Measurements from ENCODE around the gene CD248. TPM values are rescaled to one million over a fixed set of nuclear protein-coding genes. Genes with fewer than 3 reads are reported as not detected.
A peak's percentile ranks its signal among the peaks of the same experiment; 100 is the strongest.
"Not testable (repeated sequence)": the region's sequence is repeated elsewhere in the genome, so short reads cannot be mapped to it uniquely, and the experiment has no call there.

Gene CD248
- total RNA-seq, 1 donor from 2014 or later, result 12.3 TPM

- no peak for TF ChIP-seq CTCF (IDR thresholded peaks at IDR 0.05; ENCODE audit: borderline replicate concordance)
- H3K4me3 ChIP-seq, result no peak overlapping the region
- H3K27ac ChIP-seq (replicated peaks), result peak overlapping the region; percentile 12
- intact Hi-C loops (cut with micrococcal nuclease), result no loop called here
- H3K27me3 ChIP-seq (ENCODE audit: low read depth), result no peaks in the 10 kb centered on the region
- no peaks in the 10 kb centered on the region for H3K9me3 ChIP-seq (replicated peaks)
- H3K4me1 ChIP-seq, result peaks cover 9% of the 10 kb centered on the region
- DNase-seq, result no peak
- peaks cover 8% of the 10 kb centered on the region for H3K36me3 ChIP-seq
Observed at GRCh38 chr11:66363187-66363601, 46.4 kb upstream of the CD248 start.

- Histone ChIP-seq H3K4me3 (no peak overlapping the region), H3K4me1 (peaks cover 9% of the 10 kb centered on the region), H3K27me3 (ENCODE audit: low read depth) (no peaks in the 10 kb centered on the region), H3K9me3 (replicated peaks) (no peaks in the 10 kb centered on the region), H3K36me3 (peaks cover 4% of the 10 kb centered on the region), H3K27ac (replicated peaks) (peak overlapping the region; percentile 12)
- intact Hi-C loops (cut with micrococcal nuclease), result no loop called here
- DNase-seq, result no peak
- no peak for TF ChIP-seq CTCF (IDR thresholded peaks at IDR 0.05; ENCODE audit: borderline replicate concordance)
Observed at GRCh38 chr11:66362481-66363147, 45.8 kb upstream of the CD248 start.

GRCh38 chr11:66361502-66361941 lies 44.7 kb upstream of the CD248 start:
- Histone ChIP-seq H3K27ac (replicated peaks) (no peak overlapping the region), H3K9me3 (replicated peaks) (no peaks in the 10 kb centered on the region), H3K4me1 (peaks cover 9% of the 10 kb centered on the region), H3K36me3 (no peaks in the 10 kb centered on the region), H3K27me3 (ENCODE audit: low read depth) (no peaks in the 10 kb centered on the region), H3K4me3 (no peak overlapping the region)
- DNase-seq, result no peak
- TF ChIP-seq CTCF (IDR thresholded peaks at IDR 0.05; ENCODE audit: borderline replicate concordance), result no peak
- intact Hi-C loops (cut with micrococcal nuclease), result no loop called here

GRCh38 chr11:66360406-66361073 lies 43.7 kb upstream of the CD248 start:
- Histone ChIP-seq H3K36me3 (no peaks in the 10 kb centered on the region), H3K9me3 (replicated peaks) (no peaks in the 10 kb centered on the region), H3K4me3 (no peak overlapping the region), H3K27me3 (ENCODE audit: low read depth) (no peaks in the 10 kb centered on the region), H3K4me1 (peaks cover 9% of the 10 kb centered on the region), H3K27ac (replicated peaks) (no peak overlapping the region)
- intact Hi-C loops (cut with micrococcal nuclease), result no loop called here
- no peak for TF ChIP-seq CTCF (IDR thresholded peaks at IDR 0.05; ENCODE audit: borderline replicate concordance)
- no peak for DNase-seq

- intact Hi-C loops (cut with micrococcal nuclease), result no loop called here
- no peak for TF ChIP-seq CTCF (IDR thresholded peaks at IDR 0.05; ENCODE audit: borderline replicate concordance)
- Histone ChIP-seq H3K27ac (replicated peaks) (no peak overlapping the region), H3K4me1 (peaks cover 9% of the 10 kb centered on the region), H3K36me3 (no peaks in the 10 kb centered on the region), H3K4me3 (no peak overlapping the region), H3K9me3 (replicated peaks) (no peaks in the 10 kb centered on the region), H3K27me3 (ENCODE audit: low read depth) (no peaks in the 10 kb centered on the region)
- DNase-seq, result no peak
Observed at GRCh38 chr11:66359662-66360087, 42.8 kb upstream of the CD248 start.

- intact Hi-C loops (cut with micrococcal nuclease), result not testable (repeated sequence)
- H3K4me1 ChIP-seq, result peaks cover 27% of the 10 kb centered on the region
Observed at GRCh38 chr11:66350560-66351235, 33.9 kb upstream of the CD248 start.

More at GRCh38 chr11:66350560-66351235, 33.9 kb upstream of the CD248 start:
- H3K36me3 ChIP-seq; H3K27me3 ChIP-seq (ENCODE audit: low read depth); H3K27ac ChIP-seq (replicated peaks); DNase-seq; H3K9me3 ChIP-seq (replicated peaks); H3K4me3 ChIP-seq: not testable (repeated sequence)
